Endothelial cell of umbilical vein (primary cell): Measurements from ENCODE around the gene THSD4. TPM values are rescaled to one million over a fixed set of nuclear protein-coding genes. Genes with fewer than 3 reads are reported as not detected.
A peak's percentile ranks its signal among the peaks of the same experiment; 100 is the strongest.

Experiments
- BruUV-seq: library from RNA; stranded (reverse); fragments of 400-500 nt; replicated peaks from 2 replicates; lab custom pipeline; 2021; lab: Mats Ljungman, UMichigan
- CTCF ChIA-PET: fragments of 300-600, 350-600 bp; sonication (Branson Sonifier 250); formaldehyde crosslinking; loops from one replicate; lab custom pipeline; 2021; ENCODE audit warnings: antibody characterized with exemption, inconsistent platforms; lab: Charles Lee
- POLR2A ChIA-PET: fragments of 300-600, 350-600 bp; sonication (Branson Sonifier 250); formaldehyde crosslinking; loops from one replicate; lab custom pipeline; 2021; ENCODE audit warnings: antibody characterized with exemption, inconsistent platforms; lab: Charles Lee
- DNase-seq: peaks from one replicate; pipeline ENCODE4 v3.0.0-alpha.2; 2011; ENCODE audit warnings: low read depth, low spot score
- FAIRE-seq: peaks from 2 replicates; lab custom pipeline; 2011; peaks lifted over from hg19 to GRCh38; lab: Jason Lieb, UNC
- H2AFZ ChIP-seq: 2 replicates; pipeline ENCODE4 v1.6.0; 2012; ENCODE audit warnings: low read depth, low read length, control low read depth, inconsistent platforms
- H3K27ac ChIP-seq: 2 replicates; pipeline ENCODE4 v1.5.1; 2011; ENCODE audit warnings: low read depth, mild to moderate bottlenecking, control low read depth, low read length, moderate library complexity; ENCODE audit not compliant: insufficient read depth
- H3K27me3 ChIP-seq, 2 experiments: 2 replicates each; pipeline versions ENCODE4 v1.6.0 to v1.6.1; 2011; ENCODE audit warnings: low read length in 2 of 2, mixed read lengths in 1 of 2; ENCODE audit not compliant: control insufficient read depth in 2 of 2, insufficient read depth in 2 of 2
- H3K36me3 ChIP-seq, 2 experiments: 2 replicates in 1 of 2; 3 replicates in 1 of 2; pipeline ENCODE4 v1.5.1; 2011; ENCODE audit warnings: low read length in 2 of 2, mild to moderate bottlenecking in 1 of 2, moderate library complexity in 1 of 2; ENCODE audit not compliant: control insufficient read depth in 2 of 2, insufficient read depth in 2 of 2; ENCODE audit errors: extremely low read depth in 1 of 2
- H3K4me1 ChIP-seq: 3 replicates; pipeline ENCODE4 v1.5.1; 2011; ENCODE audit warnings: mild to moderate bottlenecking, low read length; ENCODE audit not compliant: control insufficient read depth, insufficient read depth; ENCODE audit errors: extremely low read depth
- H3K4me2 ChIP-seq: 2 replicates; pipeline ENCODE4 v1.6.1; 2011; ENCODE audit warnings: low read length, control low read depth, mixed read lengths; ENCODE audit not compliant: insufficient read depth
- H3K4me3 ChIP-seq, 3 experiments: fragments of 200-600 bp in 1 of 3; sonication (generic), shearing (Covaris generic) in 1 of 3; replicated peaks in 1 of 3; 2 replicates each; pipeline ENCODE4 v1.5.1; 2011 to 2016; ENCODE audit warnings: control low read depth in 3 of 3, low read length in 3 of 3, mild to moderate bottlenecking in 2 of 3, inconsistent platforms in 1 of 3, low read depth in 1 of 3, moderate library complexity in 1 of 3; ENCODE audit not compliant: insufficient read depth in 1 of 3
- H3K79me2 ChIP-seq: 2 replicates; pipeline ENCODE4 v1.6.0; 2012; ENCODE audit warnings: low read length, inconsistent platforms; ENCODE audit not compliant: control insufficient read depth, insufficient read depth
- H3K9ac ChIP-seq: replicated peaks from 2 replicates; pipeline ENCODE3; 2011; ENCODE audit warnings: low read length, control low read depth; ENCODE audit not compliant: insufficient read depth; ENCODE audit errors: extremely low read depth
- H3K9me1 ChIP-seq: replicated peaks from 3 replicates; pipeline ENCODE4 v1.6.0; 2011; ENCODE audit warnings: mild to moderate bottlenecking, low read length; ENCODE audit not compliant: control insufficient read depth, insufficient read depth; ENCODE audit errors: extremely low read depth
- H3K9me3 ChIP-seq: replicated peaks from 2 replicates; pipeline ENCODE4 v1.5.1; 2012; ENCODE audit warnings: low read length, inconsistent platforms; ENCODE audit not compliant: control insufficient read depth, insufficient read depth
- H4K20me1 ChIP-seq: replicated peaks from 2 replicates; pipeline ENCODE3; 2011; ENCODE audit warnings: mild to moderate bottlenecking, low read length; ENCODE audit not compliant: control insufficient read depth, insufficient read depth; ENCODE audit errors: extremely low read depth
- EZH2 ChIP-seq: IDR thresholded peaks from 2 replicates; pipeline ENCODE4 v1.6.1; 2012; ENCODE audit warnings: borderline replicate concordance, low read depth, mild to moderate bottlenecking, moderate library complexity, low read length, inconsistent platforms; ENCODE audit not compliant: severe bottlenecking
- FOS ChIP-seq: IDR thresholded peaks from 2 replicates; pipeline ENCODE4 v1.6.1; 2011; ENCODE audit warnings: mild to moderate bottlenecking, low read length, moderate library complexity, borderline replicate concordance; ENCODE audit not compliant: insufficient read depth
- GATA2 ChIP-seq: IDR thresholded peaks from 2 replicates; pipeline ENCODE4 v1.7.0; 2011; ENCODE audit warnings: low read depth, mild to moderate bottlenecking, moderate library complexity, mixed read lengths, low read length; ENCODE audit not compliant: insufficient read length, insufficient read depth
- JUN ChIP-seq: IDR thresholded peaks from 2 replicates; pipeline ENCODE4 v1.6.1; 2011; ENCODE audit warnings: borderline replicate concordance, low read depth; ENCODE audit not compliant: insufficient read length, insufficient read depth
- MYC ChIP-seq: IDR thresholded peaks from one replicate; pipeline ENCODE4 v1.6.1; 2011; ENCODE audit warnings: mild to moderate bottlenecking, low read depth, low read length
- POLR2A ChIP-seq: IDR thresholded peaks from 2 replicates; pipeline ENCODE4 v1.6.1; 2012; ENCODE audit warnings: low read depth, mild to moderate bottlenecking, control low read depth, low read length
- dilution Hi-C: fragments of 300-500 bp; cut with MboI; formaldehyde crosslinking; loops from one replicate; pipeline ENCODE4 v1.15.0; 2019; ENCODE audit warnings: low sequenced_read_pairs; ENCODE audit not compliant: extremely low pct_ligation_motif_present
- intact Hi-C: fragments of 100-400 bp; cut with micrococcal nuclease; formaldehyde crosslinking; loops from one replicate; pipeline ENCODE4 v1.10.0; 2022
- polyA plus RNA-seq, 4 experiments: library from polyadenylated mRNA; depleted of rRNA in 3 of 4; stranded (reverse) in 3 of 4; unstranded in 1 of 4; fragments of >200 nt; gene quantifications; 2 replicates each; pipeline versions ENCODE4 v1.2.1 to v1.2.3, GENCODE V29; 2011 to 2012; ENCODE audit warnings: missing spikeins in 1 of 4
- total RNA-seq: library from RNA; stranded (reverse); gene quantifications from 2 replicates; pipeline ENCODE4 v1.2.3, GENCODE V29; 2021

THSD4 gene
- total and polyA plus RNA-seq, 2 donors (not counting 3 experiments of a cell fraction or from before 2014, with no cell fraction given): 9.9 to 25.4 TPM

- ChIA-PET CTCF (interaction anchor here (0.7 to 1.9 kb wide), 8 partner anchors 10 to 257 kb away, joined by 3 to 6 read pairs (median 4); no protein-coding TSS in a partner anchor), POLR2A (no interaction called here)
- dilution Hi-C loops: no loop called here
- Histone ChIP-seq H3K4me2 (peak overlapping the region; percentile 2), H4K20me1 (no peaks in the 10 kb centered on the region), H3K79me2 (no peaks in the 10 kb centered on the region), H2AFZ (no peak overlapping the region), H3K9ac (no peak overlapping the region), H3K4me3 (no peak overlapping the region), H3K9me3 (no peaks in the 10 kb centered on the region), H3K9me1 (no peaks in the 10 kb centered on the region), H3K4me1 (peaks cover 8% of the 10 kb centered on the region), H3K36me3 (no peaks in the 10 kb centered on the region), H3K27ac (no peak overlapping the region), H3K27me3 (peaks cover 0 to 2% of the 10 kb centered on the region in 2 experiments)
- no peak for TF ChIP-seq EZH2
- no peak for TF ChIP-seq JUN
- TF ChIP-seq FOS: peak; percentile 30
- peak; percentile 83 for TF ChIP-seq GATA2
- intact Hi-C loops: no loop called here
- peak; percentile 55 for FAIRE-seq
- no TSS peak for BruUV-seq
- peak; percentile 41 for DNase-seq
These were observed 592.2 kb downstream of the THSD4 start for GRCh38 chr15:71707230-71708050.

DNA sequence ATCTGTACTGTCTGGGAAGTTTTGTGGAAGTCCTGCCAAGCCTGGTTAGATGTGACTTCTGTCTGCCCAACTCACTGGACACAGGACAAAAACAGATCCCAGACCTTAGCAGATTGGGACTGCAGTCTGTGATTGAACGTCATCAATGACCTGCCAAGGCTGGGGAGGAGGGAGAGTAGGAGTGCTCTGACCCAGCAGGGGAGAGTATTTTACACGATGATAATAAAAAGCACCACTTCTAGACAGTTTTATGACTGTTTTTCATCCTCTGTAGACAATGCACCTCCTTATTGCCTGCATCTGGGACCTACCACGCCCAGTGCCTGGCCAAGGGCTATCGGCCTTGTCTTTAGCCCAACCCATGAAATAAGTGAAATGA is 592.8 kb downstream of the THSD4 start:
- TF ChIP-seq POLR2A (no peak), MYC (no peak), FOS (no peak), GATA2 (no peak)
- Histone ChIP-seq H3K4me1 (peaks cover 8% of the 10 kb centered on the region), H2AFZ (no peak overlapping the region), H3K36me3 (no peaks in the 10 kb centered on the region), H4K20me1 (no peaks in the 10 kb centered on the region), H3K9me3 (no peaks in the 10 kb centered on the region), H3K27ac (no peak overlapping the region), H3K27me3 (peaks cover 0 to 4% of the 10 kb centered on the region in 2 experiments), H3K4me3 (no peak overlapping the region), H3K4me2 (no peak overlapping the region), H3K79me2 (no peaks in the 10 kb centered on the region), H3K9me1 (no peaks in the 10 kb centered on the region), H3K9ac (no peak overlapping the region)
- POLR2A ChIA-PET: interaction anchor here (0.5 kb wide), 1 partner anchor 207 kb away, joined by 3 read pairs; no protein-coding TSS in a partner anchor
- no TSS peak for BruUV-seq
- DNase-seq (no peak), FAIRE-seq (no peak)
- CTCF ChIA-PET: interaction anchor here (1.3 to 1.4 kb wide), 4 partner anchors 30 to 258 kb away, joined by 3 to 6 read pairs (median 4); no protein-coding TSS in a partner anchor
- intact Hi-C loops: no loop called here
- dilution Hi-C loops: no loop called here
